Heart right ventricle (tissue), 16 donors: Measurements from ENCODE around the gene SPOCD1. TPM values are rescaled to one million over a fixed set of nuclear protein-coding genes. Genes with fewer than 3 reads are reported as not detected.

Experiments used
- ATAC-seq, 8 donors: fragments of 200-7000 bp; cut with Tn5 transposase; one replicate each; pipeline ENCODE4 v1.9.1; 2020; ENCODE audit warnings: mild to moderate bottlenecking in 8 of 8, moderate library complexity in 8 of 8, moderate number of reproducible peaks in 1 of 8
- DNase-seq, 2 donors: peaks; one replicate each; pipeline ENCODE4 v3.0.0-alpha.2; 2020
- H3K27ac ChIP-seq, 10 donors: fragments of 200-600 bp; sonication (generic) in 2 of 10; one replicate each; pipeline versions ENCODE4 v1.5.0 to v1.8.0; 2020 to 2022; ENCODE audit warnings: mild to moderate bottlenecking in 3 of 10
- H3K27me3 ChIP-seq, 7 donors: fragments of 200-600 bp; one replicate each; pipeline ENCODE4 v1.8.0; 2021 to 2022; ENCODE audit warnings: mild to moderate bottlenecking in 2 of 7
- H3K36me3 ChIP-seq, 9 donors: fragments of 200-600 bp; sonication (generic) in 1 of 9; one replicate each; pipeline versions ENCODE4 v1.5.0 to v1.8.0; 2020 to 2022; ENCODE audit warnings: mild to moderate bottlenecking in 2 of 9
- H3K4me1 ChIP-seq, 9 donors: fragments of 200-600 bp; sonication (generic) in 1 of 9; one replicate each; pipeline versions ENCODE4 v1.5.0 to v1.8.0; 2020 to 2022; ENCODE audit warnings: mild to moderate bottlenecking in 4 of 9
- H3K4me3 ChIP-seq, 10 donors: fragments of 200-600 bp; sonication (generic) in 2 of 10; one replicate each; pipeline versions ENCODE4 v1.5.0 to v1.8.0; 2020 to 2022; ENCODE audit warnings: mild to moderate bottlenecking in 7 of 10, moderate library complexity in 2 of 10
- H3K9me3 ChIP-seq, 11 donors: fragments of 200-600 bp in 10 of 11; sonication (generic) in 2 of 11; one replicate each; pipeline versions ENCODE4 v1.5.0 to v1.8.0; 2013 to 2022; ENCODE audit warnings: mild to moderate bottlenecking in 2 of 11, control low read depth in 1 of 11, moderate library complexity in 1 of 11
- CTCF ChIP-seq, 9 donors: fragments of 200-600 bp; sonication (generic) in 2 of 9; IDR thresholded peaks; one replicate each; pipeline versions ENCODE4 v1.5.0 to v1.8.0; 2021 to 2022; ENCODE audit warnings: antibody characterized with exemption in 9 of 9, mild to moderate bottlenecking in 5 of 9, moderate library complexity in 1 of 9
- WGBS, 2 donors: extraction: QIAGEN DNeasy Blood & Tissue Kit; methylation state at CpG; one replicate each; pipeline ENCODE4 v1.1.7; 2013; ENCODE audit warnings: inconsistent platforms in 1 of 2; 5-methylcytosine and 5-hydroxymethylcytosine counted together
- intact Hi-C, 10 donors: fragments of 100-400 bp; cut with DNase I; formaldehyde crosslinking; loops; one replicate each; pipeline versions ENCODE4 v1.11.1 to v1.14.2; 2022
- polyA plus RNA-seq, 2 donors: library from polyadenylated mRNA; stranded (reverse); fragments of 200-250 nt; gene quantifications; one replicate each; pipeline ENCODE4 v1.2.3, GENCODE V29; 2013
- total RNA-seq, 10 donors: library from RNA; stranded (reverse); fragmentation: NEBNext Ultra II Directional in 3 of 10; extraction: Animal tissue kit (Norgen Biotek cat#: 25700) in 3 of 10; gene quantifications; one replicate each; pipeline versions ENCODE4 v1.2.1 to v1.2.4, GENCODE V29; 2021 to 2023
- donor health status: Arrhythmogenic right ventricular cardiomyopathy.
- donor health status: ischemic (EF 13 %, LVEDD 7.1; RV severe dilation, severe dysfunction).
- donor health status: healthy with polysubstance abuse.
- donor health status: DM: no; HTN: yes; CAD: no.
- donor health status: DM: no; HTN: no; CAD: no.
- donor health status: ischemic (EF 25% LVEDD 6.9; RV normal size, moderate dysfunction).
- donor health status: ischemic (EF 25% LVEDD 5.7; RV mildly dilated, moderate dysfunction).
- donor health status: healthy.
- donor health status: DM: yes; HTN: yes; CAD: no.
- donor health status: Ischemic cardiomyopathy.
- donor health status: ischemic (EF 35%, LVEDD 5.7; RV mildly dilated, moderate dysfunction).
- donor health status: nonischemic (EF 11% LVEDD 7.7; RV severe dilation, severe dysfunction).
- donor health status: DM: yes; HTN: yes; CAD: no.
- donor health status: PGD.
- donor health status: ischemic (EF 29% LVEDD 5.4; RV normal size, mild dysfunction).
- donor health status: nonischemic (EF 23%, LVEDD 6.1; RV moderate dilation, normal function).

The SPOCD1 gene
- total and polyA plus RNA-seq, 12 donors: 0.12 to 1.2 (median 0.41) TPM; not detected in 8

- DNase-seq (no peak), ATAC-seq (no peak)
Observed at GRCh38 chr1:31803610-31804009, 12.2 kb downstream of the SPOCD1 start.

GRCh38 chr1:31802190-31803150 lies 13.4 kb downstream of the SPOCD1 start:
- H3K4me3 ChIP-seq: peak overlapping the region in 6 of 10 donors; percentile 0 to 38 (median 20)
- DNase-seq (no peak), ATAC-seq (no peak)
- peaks cover 0 to 17% (median 12%) of the 10 kb centered on the region in 7 donors for H3K27me3 ChIP-seq
- intact Hi-C loops: loop anchor here in 1 of 10 donors (10.0 kb wide), 1 partner anchor 162 kb away; no protein-coding TSS in a partner anchor
- H3K27ac ChIP-seq: peak overlapping the region in 1 of 10 donors; percentile 16
- no peaks in the 10 kb centered on the region for H3K36me3 ChIP-seq
- H3K4me1 ChIP-seq: peaks cover 0 to 29% (median 0%) of the 10 kb centered on the region in 9 donors
- 58 to 72% methylated on average over 13 of the region's 13 CpGs for WGBS, 2 donors
- TF ChIP-seq CTCF (IDR thresholded peaks at IDR 0.05): no peak
- H3K9me3 ChIP-seq: no peaks in the 10 kb centered on the region

More at GRCh38 chr1:31803610-31804009, 12.2 kb downstream of the SPOCD1 start:
- WGBS, 2 donors: 95 to 97% methylated on average over 2 of the region's 2 CpGs
- Histone ChIP-seq H3K4me1 (peaks cover 0 to 23% (median 0%) of the 10 kb centered on the region in 9 donors), H3K27me3 (peaks cover 0 to 6% (median under 1%) of the 10 kb centered on the region in 7 donors), H3K27ac (no peak overlapping the region), H3K9me3 (no peaks in the 10 kb centered on the region), H3K4me3 (no peak overlapping the region), H3K36me3 (no peaks in the 10 kb centered on the region)
- TF ChIP-seq CTCF (IDR thresholded peaks at IDR 0.05): no peak
- intact Hi-C loops: loop anchor here in 1 of 10 donors (10.0 kb wide), 1 partner anchor 161 kb away; no protein-coding TSS in a partner anchor

- intact Hi-C loops: loop anchor here in 1 of 10 donors (10.0 kb wide), 1 partner anchor 163 kb away; no protein-coding TSS in a partner anchor
- DNase-seq: no peak
Observed at GRCh38 chr1:31801458-31801857, 14.4 kb downstream of the SPOCD1 start.

More at GRCh38 chr1:31801458-31801857, 14.4 kb downstream of the SPOCD1 start:
- 79 to 90% methylated on average over 1 of the region's 1 CpG for WGBS, 2 donors
- Histone ChIP-seq H3K27me3 (peaks cover 0 to 27% (median 22%) of the 10 kb centered on the region in 7 donors), H3K4me1 (peaks cover 0 to 29% (median 0%) of the 10 kb centered on the region in 9 donors), H3K4me3 (no peak overlapping the region), H3K36me3 (no peaks in the 10 kb centered on the region), H3K9me3 (no peaks in the 10 kb centered on the region), H3K27ac (no peak overlapping the region)
- no peak for ATAC-seq
- TF ChIP-seq CTCF (IDR thresholded peaks at IDR 0.05): no peak
